Middle frontal gyrus (tissue), 1 donor: ENCODE results near the gene TXNRD2.

ENCODE experiments used
- DNase-seq: peaks from one replicate; pipeline ENCODE4 v3.0.0-alpha.2; 2015; ENCODE audit warnings: low spot score; ENCODE audit errors: extremely low spot score

The TXNRD2 gene

GRCh38 chr22:19877626-19878339 is 63.8 kb downstream of the TXNRD2 start:
- DNase-seq = no peak

- DNase-seq = no peak
These were observed 64.5 kb downstream of the TXNRD2 start for GRCh38 chr22:19876941-19877625.

DNA sequence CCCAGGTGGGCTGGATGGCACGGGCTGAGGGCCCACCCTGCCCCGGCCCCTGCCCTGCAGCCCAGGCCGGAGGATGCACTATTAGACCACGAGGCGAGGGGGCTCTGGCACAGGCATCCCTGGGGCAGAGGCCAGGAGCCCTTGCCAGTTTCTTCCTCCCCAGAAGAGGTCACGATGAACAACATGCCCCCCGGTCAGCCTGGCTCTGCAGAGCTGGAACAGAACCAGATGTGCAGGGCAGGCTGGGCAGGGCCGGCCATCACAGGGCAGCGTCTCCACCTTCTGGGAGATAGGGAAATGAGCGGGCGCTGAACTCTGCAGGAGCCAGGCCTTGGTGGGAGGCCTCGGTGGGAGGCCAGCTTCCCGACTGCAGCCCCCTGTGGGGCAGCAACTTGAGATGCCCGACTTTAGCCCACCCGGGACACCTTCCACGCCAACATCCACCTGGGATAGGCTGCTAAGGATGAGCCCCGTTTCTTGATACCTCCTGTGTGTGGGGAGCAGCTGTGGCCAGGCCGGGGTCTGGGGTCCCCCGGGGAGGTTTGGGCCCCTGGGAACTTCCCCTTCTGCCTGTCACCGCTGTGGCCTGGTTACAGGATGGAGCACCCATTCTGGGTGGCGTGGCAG is 65.2 kb downstream of the TXNRD2 start:
- no peak for DNase-seq

DNA sequence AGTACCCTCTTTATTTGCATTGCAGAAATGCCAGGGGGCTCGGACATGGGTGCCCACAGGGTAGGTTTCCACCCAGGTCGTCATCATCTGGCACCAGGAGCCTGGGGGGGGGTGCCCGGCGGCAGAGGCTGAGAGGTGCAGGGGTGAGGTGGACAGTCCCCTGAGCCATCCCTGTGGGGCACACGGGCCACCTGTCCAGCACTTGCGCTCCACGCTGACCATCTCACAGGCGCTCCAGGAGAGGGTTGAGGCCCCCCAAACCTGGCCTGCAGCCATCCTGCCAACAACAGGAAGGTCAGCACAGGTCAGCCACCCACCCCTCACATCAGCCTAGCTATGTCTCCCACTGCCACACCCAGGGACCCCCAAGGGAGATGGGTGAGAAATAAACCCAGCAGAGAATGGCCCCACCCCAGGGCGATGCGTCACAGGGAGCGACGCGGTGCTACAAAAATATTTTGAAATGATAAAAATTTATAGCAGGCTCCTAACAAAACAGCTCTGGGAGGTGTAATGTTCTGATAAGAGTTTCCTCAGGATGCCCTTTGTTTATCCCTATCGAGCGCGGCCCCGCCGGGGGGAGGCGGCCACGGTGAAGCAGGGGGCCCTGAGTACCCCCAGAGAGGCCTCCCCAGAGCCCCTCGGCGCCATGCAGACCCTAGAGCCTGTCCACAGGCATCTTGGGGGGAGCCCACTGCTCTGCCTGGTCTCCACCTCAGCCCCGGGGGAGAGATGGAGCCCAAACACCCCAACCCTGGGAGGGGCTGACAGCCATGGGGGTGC is 65.9 kb downstream of the TXNRD2 start:
- DNase-seq = no peak

DNA sequence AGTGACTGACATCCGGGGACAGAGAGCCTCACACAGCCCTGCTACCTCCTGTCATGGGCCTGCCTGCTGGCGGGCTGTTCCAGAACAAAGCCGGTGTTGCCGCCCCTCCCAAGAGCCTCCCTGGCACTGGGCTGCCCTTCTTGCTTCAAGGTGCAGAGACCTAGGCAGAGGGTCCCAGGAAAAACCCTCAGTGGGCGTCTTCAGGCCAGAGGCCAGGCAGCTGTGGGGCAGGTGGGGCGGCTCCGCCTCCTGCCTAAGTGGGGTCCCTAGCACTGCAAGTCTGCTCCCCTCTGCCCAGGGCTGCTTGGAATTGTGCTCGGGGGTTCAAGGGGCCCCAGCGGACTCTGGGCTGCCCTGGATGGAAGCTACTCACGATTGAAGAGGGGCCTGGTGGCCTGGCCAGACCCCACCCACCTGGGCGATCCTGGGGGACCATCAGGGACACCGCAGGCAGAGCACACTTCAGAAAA is 66.5 kb downstream of the TXNRD2 start:
- no peak for DNase-seq

DNA sequence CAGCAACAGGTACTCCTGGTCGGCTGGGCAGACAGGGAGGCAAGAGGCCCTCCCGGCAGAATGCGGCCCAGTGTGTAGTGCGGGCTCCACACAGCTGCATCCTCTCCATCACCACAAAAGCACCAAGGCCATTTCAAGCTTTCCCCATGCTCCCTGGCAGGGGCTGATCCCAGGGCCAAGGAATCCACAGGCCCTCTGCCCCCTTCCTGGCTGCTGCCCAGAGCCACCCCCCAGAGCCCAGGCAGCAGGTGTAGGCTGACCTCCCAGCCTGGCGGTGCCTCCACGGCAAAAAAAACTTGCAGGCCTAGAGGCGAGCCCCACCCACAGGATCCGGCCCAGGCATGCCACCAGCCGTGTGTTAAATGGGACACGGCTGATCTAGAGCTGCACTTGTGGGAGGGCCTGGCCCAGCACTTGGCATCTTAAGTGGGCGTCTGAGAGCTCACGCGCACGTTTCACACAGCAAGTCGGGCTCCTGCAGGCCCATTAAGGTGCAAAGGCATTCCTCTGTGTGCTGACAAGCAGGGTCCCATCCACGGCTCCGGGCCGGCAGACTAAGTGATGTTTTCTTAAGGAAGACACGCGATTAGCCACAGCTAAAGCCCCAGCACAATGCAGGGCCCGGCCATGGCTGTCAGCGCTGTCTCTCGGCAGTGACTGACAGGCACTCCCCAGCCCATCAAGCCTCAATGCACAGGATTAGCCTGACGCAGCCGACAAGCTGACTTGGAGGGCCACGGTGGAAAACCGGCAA is 67.1 kb downstream of the TXNRD2 start:
- no peak for DNase-seq

DNA sequence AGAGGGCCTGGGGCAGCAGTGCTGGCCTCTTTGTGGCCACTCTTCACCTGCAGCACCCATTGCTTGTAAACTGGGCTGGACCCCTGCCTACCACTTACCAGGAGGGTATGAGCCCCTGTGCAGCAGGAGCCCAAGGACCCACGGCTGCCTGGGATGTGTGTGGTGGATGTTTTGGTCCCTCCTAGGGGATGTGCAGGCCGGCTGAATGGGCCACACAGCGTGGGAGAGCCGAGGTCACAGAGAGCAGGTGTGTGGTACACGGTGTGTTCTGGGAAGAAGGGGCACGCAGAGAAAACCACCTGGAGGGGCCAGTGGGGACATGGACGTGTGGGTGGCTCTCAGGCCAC is 67.7 kb downstream of the TXNRD2 start:
- no peak for DNase-seq

GRCh38 chr22:19873138-19873959 is 68.3 kb downstream of the TXNRD2 start:
- no peak for DNase-seq

DNA sequence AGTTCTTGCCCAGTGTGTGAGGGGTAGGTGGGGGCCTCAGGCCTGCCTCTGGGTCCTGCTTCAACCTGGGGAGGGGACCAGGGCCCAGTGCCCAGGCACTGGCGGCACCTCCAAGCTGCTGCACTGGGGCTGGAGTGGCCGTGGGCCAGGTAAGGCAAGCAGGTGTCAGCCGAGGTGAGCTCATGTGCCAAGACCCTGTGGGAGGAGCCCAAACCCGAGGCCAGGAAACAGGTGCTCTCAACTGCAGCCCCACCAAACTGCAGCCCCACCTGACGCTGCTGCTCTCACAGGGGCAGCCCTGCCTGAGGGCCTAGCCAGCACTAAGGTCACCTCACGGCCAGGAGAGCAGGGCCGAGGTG is 68.9 kb downstream of the TXNRD2 start:
- no peak for DNase-seq

GRCh38 chr22:19871845-19872778 is 69.5 kb downstream of the TXNRD2 start:
- no peak for DNase-seq

GRCh38 chr22:19871023-19871844 is 70.4 kb downstream of the TXNRD2 start:
- DNase-seq = no peak

GRCh38 chr22:19870153-19871022 is 71.2 kb downstream of the TXNRD2 start:
- DNase-seq = no peak

DNA sequence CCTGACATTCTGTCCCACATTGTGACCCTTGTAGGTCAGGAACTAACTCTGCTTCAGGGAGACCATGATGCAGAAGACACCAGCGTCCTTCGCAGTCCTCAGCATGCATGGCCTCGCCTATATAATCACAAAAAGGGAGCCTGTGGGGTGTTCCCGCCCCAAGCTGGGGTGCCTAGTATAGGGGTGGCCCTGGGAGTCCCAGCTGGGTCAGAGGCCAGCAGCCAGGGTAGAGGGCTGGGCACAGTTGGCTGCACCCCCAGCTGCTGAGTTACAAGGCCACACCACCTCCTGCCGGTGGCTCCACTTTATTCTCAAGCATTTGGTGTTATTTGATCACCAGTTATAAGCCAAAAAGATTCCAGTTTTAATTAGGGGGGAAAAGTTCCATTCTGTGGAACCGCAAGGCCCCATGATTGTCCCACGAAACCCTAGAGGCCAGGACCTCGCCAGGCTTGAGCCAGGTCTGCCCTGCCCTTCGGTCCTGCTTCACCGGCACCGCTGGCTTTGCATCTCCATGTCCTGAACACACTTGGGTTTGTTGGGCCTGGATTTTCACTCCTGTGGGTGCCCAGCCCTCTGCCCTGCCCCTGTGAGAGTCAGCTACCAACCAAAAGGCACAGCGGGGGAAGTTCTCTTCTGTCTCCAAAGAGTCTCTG is 72.0 kb downstream of the TXNRD2 start:
- no peak for DNase-seq

DNA sequence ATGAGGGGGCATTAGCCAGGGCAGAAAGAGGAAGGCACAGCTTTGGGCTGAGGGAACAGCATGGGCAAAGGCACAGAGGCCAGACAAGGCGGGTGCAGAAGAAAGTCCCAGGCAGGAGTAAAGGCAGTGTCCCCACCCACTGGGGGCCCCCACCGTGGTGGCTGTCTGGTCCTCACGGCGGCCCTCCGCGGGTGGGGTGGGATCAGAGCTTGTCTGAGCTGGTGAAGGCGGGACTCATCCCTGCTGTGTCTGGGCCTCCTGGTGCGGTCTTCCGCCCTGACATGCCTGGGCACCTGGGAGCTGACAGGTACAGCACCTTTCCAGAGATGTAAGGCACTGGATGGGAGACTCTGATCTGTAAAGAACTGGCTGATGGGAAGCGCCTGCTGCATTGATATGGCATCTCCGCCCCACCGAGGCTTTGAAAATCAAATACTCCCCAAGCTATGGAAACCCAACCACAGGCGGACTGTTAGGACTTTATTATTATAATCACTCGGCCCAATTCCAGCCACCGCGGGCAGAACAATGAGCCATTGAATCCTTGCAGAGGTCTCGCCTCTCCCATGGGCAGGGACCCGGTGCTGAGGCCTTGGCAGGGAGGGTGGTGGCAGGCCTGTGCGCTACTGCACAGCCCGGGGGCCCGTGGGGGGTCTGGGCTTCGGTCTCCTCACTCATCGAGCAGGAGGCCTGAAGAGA is 72.7 kb downstream of the TXNRD2 start:
- DNase-seq = no peak

DNA sequence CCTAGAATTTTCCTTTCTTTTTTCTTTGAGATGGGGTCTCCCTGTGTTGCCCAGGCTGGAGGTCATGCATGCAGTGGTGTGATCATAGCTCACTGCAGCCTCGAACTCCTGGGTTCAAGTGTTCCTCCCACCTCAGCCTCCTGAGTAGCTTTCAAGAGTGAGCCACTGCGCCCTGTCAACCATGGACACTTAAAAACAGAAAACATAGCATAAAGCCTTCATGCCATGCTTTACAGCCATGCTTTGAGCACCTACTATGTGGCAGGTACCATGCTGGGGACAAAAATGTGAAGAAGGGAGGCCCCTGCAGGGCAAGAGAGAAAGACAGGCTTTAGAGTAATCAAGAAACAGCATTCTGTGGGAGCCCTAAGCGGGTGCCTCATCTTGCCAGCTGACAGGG is 73.3 kb downstream of the TXNRD2 start:
- no peak for DNase-seq

DNA sequence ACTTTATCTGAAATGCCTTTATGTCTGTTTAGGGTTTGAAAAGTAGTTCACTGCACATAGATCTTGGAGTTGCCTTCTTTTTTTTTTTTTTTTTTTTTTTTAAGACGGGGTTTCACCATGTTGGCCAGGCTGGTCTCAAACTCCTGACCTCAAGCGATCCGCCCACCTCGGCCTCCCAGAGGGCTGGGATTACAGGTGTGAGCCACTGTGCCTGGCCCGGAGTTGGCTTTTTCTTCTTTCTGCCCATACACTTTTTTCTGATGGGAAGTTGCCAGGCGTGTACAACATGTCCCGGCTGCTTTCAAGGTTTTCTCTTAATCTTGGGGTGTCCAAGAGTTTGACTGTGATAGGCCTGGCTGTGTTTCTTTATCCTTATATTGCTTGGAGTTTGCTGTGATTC is 74.0 kb downstream of the TXNRD2 start:
- no peak for DNase-seq
